K562 (cell line): ENCODE measurements around the gene MTA2. TPM values are rescaled to one million over a fixed set of nuclear protein-coding genes. Genes with fewer than 3 reads are reported as not detected.

Experiments used
- BCOR ChIP-seq: fragments of 450-650 bp; IDR thresholded peaks from 2 replicates; pipeline ENCODE4 v1.6.1; 2016
- GATAD2B ChIP-seq: fragments of 450-650 bp; IDR thresholded peaks from 2 replicates; pipeline ENCODE4 v1.6.1; 2017; ENCODE audit warnings: mild to moderate bottlenecking, borderline replicate concordance
- GTF2E2 ChIP-seq: fragments of 200-800 bp; sonication (Bioruptor generic); IDR thresholded peaks from 2 replicates; pipeline ENCODE4 v1.6.1; 2016; ENCODE audit warnings: missing genetic modification characterization, missing compliant biosample characterization
- NCOA1 ChIP-seq: fragments of 450-650 bp; IDR thresholded peaks from 2 replicates; pipeline ENCODE4 v1.6.1; 2016; ENCODE audit warnings: low read depth
- NR4A1 ChIP-seq, 2 experiments: fragments of 250-450 bp in 1 of 2; fragments of 450-650 bp in 1 of 2; sonication (Bioruptor Pico) in 1 of 2; IDR thresholded peaks; 2 replicates each; pipeline versions ENCODE4 v1.4.0 to v1.6.1; 2016 to 2020; ENCODE audit warnings: mild to moderate bottlenecking in 2 of 2, missing compliant biosample characterization in 1 of 2, missing genetic modification characterization in 1 of 2, moderate library complexity in 1 of 2
- RERE ChIP-seq: sonication (generic); formaldehyde crosslinking; IDR thresholded peaks from 2 replicates; pipeline ENCODE4 v1.8.0; 2023; ENCODE audit warnings: missing genetic modification reagents, mild to moderate bottlenecking, borderline replicate concordance
- RHOXF2B ChIP-seq: fragments of 250-450 bp; sonication (Bioruptor Pico); conservative IDR thresholded peaks from 2 replicates; pipeline ENCODE4 v1.5.1; 2021
- SMAD3 ChIP-seq: fragments of 450-650 bp; formaldehyde crosslinking; conservative IDR thresholded peaks from 2 replicates; pipeline ENCODE4 v1.4.0; 2020; ENCODE audit warnings: mild to moderate bottlenecking
- U2AF1 ChIP-seq: fragments of 200-400 bp; formaldehyde crosslinking; optimal IDR thresholded peaks from 2 replicates; pipeline ENCODE3; 2017; ENCODE audit warnings: mild to moderate bottlenecking, low read depth, low read length, moderate library complexity
- ZBTB7A ChIP-seq: IDR thresholded peaks from 2 replicates; pipeline ENCODE4 v1.6.1; 2011; ENCODE audit warnings: low read depth, mild to moderate bottlenecking, low read length, moderate library complexity, borderline replicate concordance; ENCODE audit not compliant: control insufficient read depth
- ZFP91 ChIP-seq: sonication (generic); formaldehyde crosslinking; IDR thresholded peaks from 2 replicates; pipeline ENCODE4 v1.8.0; 2022; ENCODE audit warnings: mild to moderate bottlenecking, missing genetic modification reagents
- ZMIZ1 ChIP-seq, 2 experiments: fragments of 150-350 bp in 1 of 2; IDR thresholded peaks; 2 replicates each; pipeline ENCODE4 v1.6.1; 2012 to 2016; ENCODE audit warnings: low read depth in 2 of 2, low read length in 2 of 2, mild to moderate bottlenecking in 1 of 2, moderate library complexity in 1 of 2
- ZNF24 ChIP-seq: fragments of 450-650 bp; IDR thresholded peaks from 2 replicates; pipeline ENCODE4 v1.6.1; 2016
- ZNF311 ChIP-seq: fragments of 250-450 bp; sonication (Bioruptor Pico); IDR thresholded peaks from 2 replicates; pipeline ENCODE4 v1.4.0; 2020; ENCODE audit warnings: mild to moderate bottlenecking, moderate library complexity
- ZNF764 ChIP-seq: fragments of 250-450 bp; sonication (Bioruptor Pico); IDR thresholded peaks from 2 replicates; pipeline ENCODE4 v1.4.0; 2020; ENCODE audit warnings: low read depth, mild to moderate bottlenecking, moderate library complexity
- polyA plus RNA-seq, 8 experiments: library from polyadenylated mRNA; depleted of rRNA in 4 of 8; stranded (reverse) in 5 of 8; unstranded in 3 of 8; fragments of >200 nt; fragmentation: Nextera tagmentation in 2 of 8; fragmentation: Illumina TruSeq in 1 of 8; extraction: Ambion mirVana in 2 of 8; extraction: Trizol in 1 of 8; gene quantifications; 2 replicates each; pipeline versions ENCODE4 v1.2.1 to v1.2.3, GENCODE V29; 2011 to 2014; ENCODE audit warnings: inconsistent platforms in 1 of 8, missing spikeins in 1 of 8
- total RNA-seq, 7 experiments: library from RNA; depleted of rRNA in 6 of 7; stranded (reverse); fragments of >200 nt in 6 of 7; fragmentation: Illumina TruSeq in 2 of 7; extraction: Trizol in 2 of 7; gene quantifications; 2 replicates each; pipeline versions ENCODE4 v1.2.1 to v1.2.3, GENCODE V29; 2011 to 2021; ENCODE audit warnings: low replicate concordance in 1 of 7

The MTA2 gene
- total and polyA plus RNA-seq, 9 of the 15 experiments (the other 6 are each of a cell fraction or from before 2014, with no cell fraction given), result 6.2 to 220 (median 172) TPM

GRCh38 chr11:62611705-62612365, 10.2 kb upstream of the MTA2 start (continued):
- no peak for TF ChIP-seq GTF2E2 (tag)
- TF ChIP-seq ZFP91, result no peak
- no peak for TF ChIP-seq U2AF1
- no peak for TF ChIP-seq NR4A1 (CRISPR knock-in tag; IDR thresholded peaks at IDR 0.05)
- TF ChIP-seq NR4A1 (tag; IDR thresholded peaks at IDR 0.05), result no peak
- TF ChIP-seq ZMIZ1 (IDR thresholded peaks at IDR 0.05; ENCODE audit: low read depth in 2 of 2, low read length in 2 of 2), result no peak
- TF ChIP-seq ZNF764 (CRISPR knock-in tag), result no peak
- TF ChIP-seq SMAD3 (CRISPR knock-in tag), result no peak
- no peak for TF ChIP-seq GATAD2B
- TF ChIP-seq RHOXF2B (CRISPR knock-in tag), result no peak
- no peak for TF ChIP-seq RERE
- no peak for TF ChIP-seq ZNF24
- no peak for TF ChIP-seq ZNF311 (CRISPR knock-in tag)
- TF ChIP-seq NCOA1, result no peak
- peak; percentile 60; the same call in 1 of the 2 replicates for TF ChIP-seq ZBTB7A
- peak; percentile 93 for TF ChIP-seq BCOR
